ENCODE results near the gene ARHGEF16. TPM values are rescaled to one million over a fixed set of nuclear protein-coding genes. Genes with fewer than 3 reads are reported as not detected.

The ARHGEF16 gene
- total RNA-seq, 4 donors from 2014 or later: 8.4 to 24.6 (median 22.4) TPM

DNA sequence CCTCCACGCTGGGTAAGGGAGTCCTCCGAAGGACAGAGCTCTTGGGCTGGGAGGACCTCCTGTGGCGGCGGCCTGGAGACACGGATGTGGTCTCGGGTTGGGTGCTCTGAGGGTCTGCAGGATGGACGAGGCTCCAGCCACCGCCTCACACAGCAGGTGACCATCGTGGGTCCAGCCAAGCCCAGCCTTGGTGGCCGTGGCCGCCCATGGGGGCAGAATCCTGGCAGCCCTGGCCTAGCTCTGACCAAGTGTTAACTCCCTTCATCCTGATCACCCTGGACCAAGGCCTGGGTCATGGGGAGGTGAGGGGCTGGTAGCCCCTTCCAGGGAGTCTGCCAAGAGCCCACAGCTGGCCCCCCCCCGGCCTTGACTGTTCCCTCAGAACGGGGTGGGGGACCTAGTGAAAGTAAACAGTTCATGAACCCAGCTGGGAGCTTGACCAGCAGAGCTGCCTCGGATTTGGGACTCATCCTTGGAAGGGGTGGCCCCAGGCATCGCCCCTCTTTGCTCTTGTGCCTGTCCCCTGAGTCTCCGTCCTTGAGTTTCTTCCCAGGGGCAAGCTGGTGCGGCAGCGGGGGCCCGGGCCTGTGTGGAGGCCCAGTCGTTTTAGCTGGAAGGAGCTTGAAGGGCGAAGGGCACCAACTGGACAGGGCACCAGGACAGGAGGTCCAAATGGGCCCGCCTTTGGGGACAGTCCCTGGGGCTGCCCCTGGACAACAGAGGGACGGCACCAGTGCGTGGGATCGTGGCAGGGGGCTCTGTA is 17.8 kb downstream of the ARHGEF16 start:
- TF ChIP-seq, protein P1, sequence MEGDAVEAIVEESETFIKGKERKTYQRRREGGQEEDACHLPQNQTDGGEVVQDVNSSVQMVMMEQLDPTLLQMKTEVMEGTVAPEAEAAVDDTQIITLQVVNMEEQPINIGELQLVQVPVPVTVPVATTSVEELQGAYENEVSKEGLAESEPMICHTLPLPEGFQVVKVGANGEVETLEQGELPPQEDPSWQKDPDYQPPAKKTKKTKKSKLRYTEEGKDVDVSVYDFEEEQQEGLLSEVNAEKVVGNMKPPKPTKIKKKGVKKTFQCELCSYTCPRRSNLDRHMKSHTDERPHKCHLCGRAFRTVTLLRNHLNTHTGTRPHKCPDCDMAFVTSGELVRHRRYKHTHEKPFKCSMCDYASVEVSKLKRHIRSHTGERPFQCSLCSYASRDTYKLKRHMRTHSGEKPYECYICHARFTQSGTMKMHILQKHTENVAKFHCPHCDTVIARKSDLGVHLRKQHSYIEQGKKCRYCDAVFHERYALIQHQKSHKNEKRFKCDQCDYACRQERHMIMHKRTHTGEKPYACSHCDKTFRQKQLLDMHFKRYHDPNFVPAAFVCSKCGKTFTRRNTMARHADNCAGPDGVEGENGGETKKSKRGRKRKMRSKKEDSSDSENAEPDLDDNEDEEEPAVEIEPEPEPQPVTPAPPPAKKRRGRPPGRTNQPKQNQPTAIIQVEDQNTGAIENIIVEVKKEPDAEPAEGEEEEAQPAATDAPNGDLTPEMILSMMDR (IDR thresholded peaks at IDR 0.05): peak in 1 of 6 experiments; percentile 2
- TF ChIP-seq POLR2A (IDR thresholded peaks at IDR 0.05): no peak
- peak overlapping the region; percentile 51 to 73 (median 65) for H3K27ac ChIP-seq
- no peaks in the 10 kb centered on the region for H3K9me3 ChIP-seq
- H3K4me1 ChIP-seq: peaks cover 38 to 72% (median 50%) of the 10 kb centered on the region in 3 donors
- 45 to 50% methylated on average over 2 to 5 of the region's 25 CpGs for WGBS, 2 donors
- no peak for DNase-seq
- intact Hi-C loops (cut with DNase I): no loop called here
- peaks cover 0 to 9% (median 0%) of the 10 kb centered on the region in 4 donors for H3K27me3 ChIP-seq
- H3K4me3 ChIP-seq: no peak overlapping the region
- peaks cover 0 to 13% (median 0%) of the 10 kb centered on the region in 3 donors for H3K36me3 ChIP-seq

DNA sequence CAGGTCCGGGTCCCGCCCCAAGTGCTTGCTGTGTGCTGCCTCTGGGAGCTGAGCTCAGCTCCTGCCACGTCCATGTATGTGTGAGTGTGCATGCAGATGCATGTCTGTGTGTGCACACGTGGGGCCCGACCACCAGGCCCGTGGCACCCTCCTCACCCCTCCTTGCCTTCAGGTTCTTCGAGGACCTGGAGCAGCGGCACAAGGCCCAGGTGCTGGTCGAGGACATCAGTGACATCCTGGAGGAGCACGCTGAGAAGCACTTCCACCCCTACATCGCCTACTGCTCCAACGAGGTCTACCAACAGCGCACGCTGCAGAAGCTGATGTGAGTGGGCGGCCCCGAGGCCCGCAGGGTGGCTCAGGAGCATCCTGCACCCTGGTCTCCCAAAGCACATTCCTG is 18.4 kb downstream of the ARHGEF16 start:
- no peak overlapping the region for H3K4me3 ChIP-seq
- H3K27me3 ChIP-seq: peaks cover 0 to 9% (median 0%) of the 10 kb centered on the region in 4 donors
- TF ChIP-seq POLR2A (IDR thresholded peaks at IDR 0.05): no peak
- TF ChIP-seq, protein P1 (IDR thresholded peaks at IDR 0.05): no peak
- DNase-seq: no peak
- H3K4me1 ChIP-seq: peaks cover 31 to 66% (median 43%) of the 10 kb centered on the region in 3 donors
- WGBS, 2 donors: 55% methylated on average over 14 of the region's 17 CpGs; no CpG with 5 or more reads in 1 of the 2 donors
- peaks cover 0 to 17% (median 0%) of the 10 kb centered on the region in 3 donors for H3K36me3 ChIP-seq
- H3K9me3 ChIP-seq: no peaks in the 10 kb centered on the region
- intact Hi-C loops (cut with DNase I): no loop called here
- H3K27ac ChIP-seq: peak overlapping the region in 3 of 4 donors; percentile 64 to 73 (median 66)

DNA sequence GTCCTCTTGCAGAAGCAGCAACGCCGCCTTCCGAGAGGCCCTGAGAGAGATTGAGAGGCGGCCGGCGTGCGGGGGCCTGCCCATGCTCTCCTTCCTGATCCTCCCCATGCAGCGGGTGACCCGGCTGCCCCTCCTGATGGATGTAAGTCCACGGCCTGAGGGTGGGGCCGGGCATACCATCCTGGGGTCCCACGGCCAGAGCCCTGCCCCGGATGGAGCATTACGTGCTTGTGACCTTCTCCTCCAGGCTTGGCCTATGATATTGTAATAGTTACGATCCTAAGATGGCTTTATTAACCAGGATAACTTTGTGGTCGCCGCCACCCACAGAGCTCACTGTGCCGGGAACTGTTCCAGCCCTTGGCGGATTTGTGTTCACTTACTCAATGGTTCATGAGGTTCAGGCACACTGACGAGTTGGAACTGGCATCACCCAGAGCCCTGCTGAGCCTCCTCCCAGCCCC is 18.9 kb downstream of the ARHGEF16 start:
- TF ChIP-seq POLR2A (IDR thresholded peaks at IDR 0.05): no peak
- TF ChIP-seq, protein P1 (IDR thresholded peaks at IDR 0.05): no peak
- no peaks in the 10 kb centered on the region for H3K9me3 ChIP-seq
- peaks cover 0 to 22% (median 0%) of the 10 kb centered on the region in 3 donors for H3K36me3 ChIP-seq
- DNase-seq: no peak
- no peak overlapping the region for H3K4me3 ChIP-seq
- intact Hi-C loops (cut with DNase I): no loop called here
- H3K4me1 ChIP-seq: peaks cover 26 to 61% (median 38%) of the 10 kb centered on the region in 3 donors
- H3K27ac ChIP-seq: peak overlapping the region in 3 of 4 donors; percentile 16 to 66 (median 64)
- peaks cover 0 to 9% (median 0%) of the 10 kb centered on the region in 4 donors for H3K27me3 ChIP-seq
- 31 to 45% methylated on average over 3 to 6 of the region's 20 CpGs for WGBS, 2 donors

DNA sequence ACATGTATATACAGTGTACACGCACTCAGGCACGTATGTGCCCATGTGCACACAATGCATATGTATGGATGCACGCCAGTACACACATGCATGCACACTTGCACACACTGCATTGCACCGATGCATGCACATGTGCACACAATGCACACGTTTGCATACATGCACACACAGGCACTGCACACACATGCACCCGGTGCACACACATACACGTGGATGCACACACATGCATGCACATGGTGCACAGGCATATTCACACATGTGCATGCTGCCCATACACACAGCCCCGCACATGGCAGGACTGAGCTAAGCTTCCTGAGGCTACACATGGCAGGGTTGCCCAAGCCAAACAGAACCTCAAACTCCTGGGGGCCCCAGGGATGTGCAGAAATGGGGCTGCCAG is 19.6 kb downstream of the ARHGEF16 start:
- Histone ChIP-seq H3K27me3 (peaks cover 0 to 9% (median 0%) of the 10 kb centered on the region in 4 donors), H3K27ac (no peak overlapping the region), H3K36me3 (peaks cover 0 to 24% (median 0%) of the 10 kb centered on the region in 3 donors), H3K4me3 (no peak overlapping the region), H3K9me3 (no peaks in the 10 kb centered on the region), H3K4me1 (peaks cover 25 to 55% (median 37%) of the 10 kb centered on the region in 3 donors)
- WGBS, 2 donors: 71% methylated on average over 7 to 8 of the region's 8 CpGs
- no peak for DNase-seq
- intact Hi-C loops (cut with DNase I): no loop called here
- TF ChIP-seq POLR2A (IDR thresholded peaks at IDR 0.05): no peak
- TF ChIP-seq, protein P1 (IDR thresholded peaks at IDR 0.05): no peak

DNA sequence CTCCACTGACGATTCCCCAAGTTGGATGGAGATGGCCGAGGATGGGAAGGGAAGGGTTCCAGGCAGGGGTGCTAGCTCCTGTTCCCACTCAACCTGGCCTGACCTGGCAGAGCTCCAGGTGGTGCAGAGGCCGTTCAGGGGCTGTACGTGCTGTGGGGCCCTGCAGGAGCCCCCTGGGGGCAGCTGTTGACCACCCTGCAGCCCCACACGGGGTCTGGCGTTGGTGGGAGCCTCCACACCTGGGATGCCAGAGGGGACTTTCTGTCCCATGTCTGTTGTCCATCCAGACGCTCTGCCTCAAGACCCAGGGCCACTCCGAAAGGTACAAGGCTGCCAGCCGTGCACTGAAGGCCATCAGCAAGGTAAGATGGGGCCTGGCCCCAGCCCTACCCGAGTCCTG is 20.0 kb downstream of the ARHGEF16 start:
- peaks cover 0 to 24% (median 0%) of the 10 kb centered on the region in 3 donors for H3K36me3 ChIP-seq
- 38 to 52% methylated on average over 3 to 8 of the region's 10 CpGs for WGBS, 2 donors
- H3K4me1 ChIP-seq: peaks cover 25 to 52% (median 37%) of the 10 kb centered on the region in 3 donors
- TF ChIP-seq, protein P1 (IDR thresholded peaks at IDR 0.05): no peak
- TF ChIP-seq POLR2A (IDR thresholded peaks at IDR 0.05): no peak
- H3K27ac ChIP-seq: no peak overlapping the region
- H3K9me3 ChIP-seq: no peaks in the 10 kb centered on the region
- DNase-seq: no peak
- intact Hi-C loops (cut with DNase I): no loop called here
- no peak overlapping the region for H3K4me3 ChIP-seq
- peaks cover 0 to 9% (median 0%) of the 10 kb centered on the region in 4 donors for H3K27me3 ChIP-seq

Measured in esophagus squamous epithelium (tissue), 5 donors.